Stimulated activated CD4-positive, alpha-beta T cell treated with anti-CD3 and anti-CD28 coated beads, Interleukin-12 subunit alpha, Interleukin-12 subunit beta, amount 100 ng/mL, for 4 hours (primary cell): ENCODE results near the gene TXNRD1.
"Not testable (repeated sequence)": the region's sequence is repeated elsewhere in the genome, so short reads cannot be mapped to it uniquely, and the experiment has no call there.

Experiments
- DNase-seq: peaks from one replicate; pipeline ENCODE4 v3.0.0-alpha.2; 2020

The TXNRD1 gene

DNA sequence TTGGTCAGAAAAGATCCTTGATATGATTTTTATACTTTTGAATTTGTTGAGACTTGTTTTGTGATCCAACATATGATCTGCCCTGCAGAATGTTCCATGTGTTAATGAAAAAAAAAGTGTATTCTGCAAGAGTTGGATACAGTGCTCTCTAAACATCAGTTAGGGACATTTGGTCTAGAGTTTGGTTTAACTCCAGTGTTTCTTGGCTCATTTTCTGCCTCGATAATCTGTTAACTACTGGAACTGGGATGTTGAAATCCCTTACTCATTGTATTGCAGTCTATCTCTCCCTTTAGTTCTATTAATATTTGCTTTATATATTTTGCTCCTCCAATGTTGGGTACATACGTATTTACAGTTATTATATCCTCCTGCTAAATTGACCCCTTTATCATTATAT is 18.3 kb upstream of the TXNRD1 start:
- no peak for DNase-seq

DNA sequence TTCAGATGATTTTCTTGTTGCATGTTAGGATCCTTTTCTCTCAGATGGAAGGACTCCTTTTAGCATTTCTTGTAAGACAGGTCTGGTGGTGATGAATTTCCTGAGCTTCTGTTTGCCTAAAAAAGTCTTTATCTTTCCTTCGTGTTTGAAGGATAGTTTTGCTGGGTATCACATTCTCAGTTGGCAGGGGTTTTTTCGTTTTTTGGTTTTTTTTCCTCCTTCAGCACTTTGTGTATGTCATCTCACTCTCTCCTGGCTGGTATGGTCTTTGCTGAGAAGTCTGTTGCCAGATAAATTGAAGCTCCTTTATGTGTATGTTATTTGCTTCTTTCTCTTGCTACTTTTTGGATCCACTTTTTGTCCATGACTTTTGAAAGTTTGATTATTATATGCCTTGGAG is 15.6 kb upstream of the TXNRD1 start:
- DNase-seq = no peak

DNA sequence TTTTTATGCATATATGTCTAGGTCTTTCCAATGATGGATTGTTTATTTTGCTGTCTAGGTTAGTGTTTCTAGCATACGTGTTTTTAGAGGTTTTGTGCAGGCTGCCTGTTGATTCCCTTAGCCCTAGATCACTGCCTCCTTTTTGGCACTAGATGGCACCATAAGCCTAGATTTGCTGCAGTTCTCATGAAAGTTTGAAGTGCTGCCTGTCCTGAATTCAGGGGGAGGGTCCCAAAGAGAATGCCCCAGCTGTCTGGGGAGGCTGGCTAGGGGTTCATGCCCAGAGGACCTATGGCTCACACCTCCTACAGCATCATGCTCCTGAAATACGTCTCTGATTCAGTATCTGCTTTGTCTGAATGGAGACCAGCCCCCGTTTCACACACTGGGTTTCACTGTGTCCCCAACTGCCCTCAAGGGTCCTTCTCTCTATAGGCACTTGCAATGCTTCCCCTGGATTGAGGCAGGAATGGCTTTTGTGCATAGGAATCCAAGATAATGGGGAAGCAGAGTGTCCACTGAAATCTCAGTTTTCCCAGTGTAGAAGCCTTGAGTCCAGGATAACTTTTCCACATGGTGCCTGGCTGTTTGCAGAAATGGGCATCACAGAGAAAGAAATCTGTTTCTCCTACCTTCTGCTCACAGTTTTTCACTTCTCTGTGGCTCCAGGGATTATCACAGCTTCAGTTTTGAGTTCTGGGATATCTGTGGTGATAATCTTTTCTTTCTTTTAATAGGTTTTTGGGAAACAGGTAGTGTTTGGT is 14.2 kb upstream of the TXNRD1 start:
- DNase-seq = no peak

DNA sequence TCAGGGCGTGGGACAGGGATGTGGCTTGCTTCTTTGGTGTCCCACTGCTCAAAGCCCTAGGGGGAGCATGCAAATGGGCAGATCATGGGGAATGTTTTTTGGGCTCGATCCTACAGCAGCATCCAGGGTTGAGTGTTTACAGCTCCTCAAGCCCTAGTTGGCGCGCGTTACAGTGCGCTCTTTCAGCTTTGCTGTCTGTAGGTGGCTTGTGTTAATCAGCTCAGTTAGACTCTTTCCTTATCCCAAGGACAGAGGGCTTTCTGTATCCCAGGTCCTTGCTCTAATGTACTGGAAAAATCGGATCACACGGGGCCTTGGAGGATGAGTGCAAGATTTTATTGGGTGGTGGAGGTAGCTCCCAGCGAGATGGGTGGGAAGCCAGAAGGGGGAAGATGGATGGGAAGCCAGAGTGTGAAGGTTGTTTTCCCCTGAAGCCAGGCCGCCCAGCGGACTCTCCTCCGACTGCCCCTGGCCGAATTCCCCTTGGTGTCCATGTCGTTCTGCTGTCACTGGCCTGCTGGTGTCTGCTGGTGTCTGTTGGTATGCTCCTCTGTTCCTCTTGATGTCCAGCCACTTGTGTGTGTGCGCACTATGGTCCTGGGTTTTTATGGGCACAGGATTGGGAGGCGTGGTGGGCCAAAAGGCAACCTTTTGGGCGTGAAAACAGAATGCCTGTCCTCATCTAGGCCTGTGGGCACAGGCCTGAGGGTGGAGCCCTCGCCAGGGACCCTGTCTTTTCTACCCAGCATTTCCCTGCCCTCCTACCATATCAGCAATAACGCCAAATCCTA is 10.7 kb upstream of the TXNRD1 start:
- no peak for DNase-seq

DNA sequence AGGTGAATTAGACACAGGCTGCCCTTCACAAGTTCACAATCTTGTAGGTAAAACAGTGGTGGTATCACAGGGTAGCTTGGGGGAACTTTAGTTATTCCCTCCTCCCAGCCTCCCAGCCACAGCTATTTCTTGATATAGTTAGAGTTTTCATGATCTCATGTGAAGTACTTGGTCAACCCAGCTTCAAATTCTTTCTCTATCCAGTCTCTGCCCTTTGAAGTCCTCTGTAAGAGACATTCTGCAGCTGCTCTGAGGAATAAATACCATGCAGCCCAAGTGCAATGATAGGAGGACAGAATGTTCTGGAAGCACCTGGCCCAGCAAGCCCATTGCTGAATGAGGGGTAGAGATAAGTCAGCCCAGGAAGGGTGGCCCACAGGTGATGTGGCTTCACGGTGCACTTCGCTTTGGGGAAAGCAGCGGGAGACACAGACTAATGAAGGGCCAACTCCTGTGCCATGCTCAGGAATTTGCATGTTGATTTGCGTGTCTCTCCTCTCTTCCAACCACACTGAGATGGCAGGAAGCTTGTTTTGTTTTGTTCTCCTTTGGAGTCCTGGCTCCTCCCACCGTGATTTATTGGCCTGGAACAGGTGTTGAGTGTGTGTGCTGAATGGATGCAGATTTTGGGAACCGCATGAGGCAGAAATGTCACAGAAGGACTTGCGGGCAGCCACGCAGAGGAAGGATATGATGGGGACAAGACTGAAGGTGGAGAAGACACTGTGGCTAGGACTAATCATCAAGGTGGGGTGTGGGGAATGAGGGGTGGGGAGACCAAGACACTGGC is 8.0 kb upstream of the TXNRD1 start:
- DNase-seq = no peak

DNA sequence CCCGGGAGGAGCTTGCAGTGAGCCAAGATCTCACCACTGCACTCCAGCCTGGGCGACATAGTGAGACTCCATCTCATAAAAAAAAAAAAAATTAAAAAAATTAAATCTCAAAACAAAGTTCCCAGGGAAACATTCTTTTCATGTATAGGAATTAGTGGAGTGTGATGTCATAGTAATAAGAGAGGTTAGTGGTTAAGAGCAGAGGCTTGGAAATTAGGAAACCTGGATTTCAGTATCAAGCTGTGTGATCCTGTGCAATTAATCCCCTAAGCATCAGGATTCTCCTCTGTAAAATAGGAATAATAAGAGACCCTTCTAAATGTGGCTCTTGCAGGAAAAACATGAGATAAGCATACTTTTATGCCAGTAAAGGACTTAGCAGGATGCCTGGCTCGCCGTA is 3.1 kb upstream of the TXNRD1 start:
- no peak for DNase-seq

DNA sequence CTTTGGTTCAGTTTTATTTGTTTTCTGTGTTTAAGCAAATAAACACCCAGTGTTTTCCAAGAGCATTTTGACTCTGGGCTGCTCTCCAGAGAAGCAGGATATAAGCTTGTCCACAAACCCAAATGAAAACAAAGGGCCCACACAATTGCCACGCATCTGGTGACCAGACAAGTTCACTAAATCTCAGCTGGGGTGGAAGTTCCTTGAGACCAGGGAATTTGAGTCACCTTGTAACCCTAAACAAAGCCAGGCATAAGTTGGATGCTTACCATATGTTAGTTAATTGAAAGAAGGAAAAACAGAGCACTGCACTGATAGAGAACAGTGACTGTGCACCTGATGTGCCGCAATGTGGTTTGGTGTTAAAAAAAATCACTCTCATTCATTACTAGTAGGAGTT is 1.6 kb upstream of the TXNRD1 start:
- no peak for DNase-seq

DNA sequence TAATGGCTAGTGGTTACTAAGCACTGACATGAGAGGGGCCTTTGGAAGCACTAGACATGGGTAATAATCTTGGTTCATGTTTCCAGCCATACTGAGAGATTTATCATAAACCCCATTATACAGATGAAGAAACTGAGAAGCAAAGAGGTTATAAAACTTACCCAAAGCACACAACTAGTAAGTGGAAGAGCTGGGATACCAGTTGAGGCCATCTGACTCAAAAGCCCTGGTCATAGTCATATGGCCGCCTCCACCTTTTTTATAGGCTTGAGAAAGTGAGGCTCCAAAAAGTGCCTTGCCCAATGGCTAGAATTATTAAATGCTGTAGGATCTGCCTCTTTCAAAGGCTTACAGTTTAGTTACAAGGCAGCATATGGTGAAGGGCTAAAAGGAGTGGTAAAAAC is 944 bp downstream of the TXNRD1 start:
- no peak for DNase-seq

DNA sequence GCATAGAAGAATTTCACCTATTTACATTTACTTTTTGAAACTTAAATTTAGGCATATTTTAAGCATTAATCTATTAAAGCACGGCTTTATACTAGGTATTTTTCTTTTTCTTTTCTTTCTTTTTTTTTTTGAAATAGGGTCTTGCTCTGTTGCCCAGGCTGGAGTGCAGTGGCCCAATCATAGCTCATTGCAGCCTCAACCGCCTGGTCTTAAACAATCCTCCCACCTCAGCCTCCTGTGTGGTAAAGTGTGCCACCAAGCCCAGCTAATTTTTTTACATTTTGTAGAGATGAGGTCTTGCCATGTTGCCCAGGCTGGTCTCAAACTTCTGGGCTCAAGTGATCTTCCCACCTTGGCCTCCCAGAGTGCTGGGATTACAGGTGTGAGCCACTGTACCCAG is 2.9 kb downstream of the TXNRD1 start:
- not testable (repeated sequence) for DNase-seq

DNA sequence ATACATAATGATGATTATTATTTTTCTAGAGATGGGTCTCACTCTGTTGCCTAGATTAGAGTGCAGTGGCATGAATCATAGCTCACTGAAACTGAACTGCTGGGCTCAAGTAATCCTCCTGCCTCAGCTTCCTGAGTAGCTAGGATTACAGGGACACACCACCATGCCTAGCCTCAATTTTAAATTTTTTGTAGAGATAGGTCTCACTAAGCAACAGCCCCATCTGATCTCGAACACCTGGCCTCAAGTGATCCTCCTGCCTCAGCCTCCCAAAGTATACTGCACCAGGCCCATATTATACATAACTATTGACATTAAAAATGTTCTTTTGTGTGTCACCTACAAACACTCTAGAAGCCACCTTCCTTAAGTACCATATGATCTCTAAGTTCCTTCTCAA is 3.4 kb downstream of the TXNRD1 start:
- DNase-seq = no peak

DNA sequence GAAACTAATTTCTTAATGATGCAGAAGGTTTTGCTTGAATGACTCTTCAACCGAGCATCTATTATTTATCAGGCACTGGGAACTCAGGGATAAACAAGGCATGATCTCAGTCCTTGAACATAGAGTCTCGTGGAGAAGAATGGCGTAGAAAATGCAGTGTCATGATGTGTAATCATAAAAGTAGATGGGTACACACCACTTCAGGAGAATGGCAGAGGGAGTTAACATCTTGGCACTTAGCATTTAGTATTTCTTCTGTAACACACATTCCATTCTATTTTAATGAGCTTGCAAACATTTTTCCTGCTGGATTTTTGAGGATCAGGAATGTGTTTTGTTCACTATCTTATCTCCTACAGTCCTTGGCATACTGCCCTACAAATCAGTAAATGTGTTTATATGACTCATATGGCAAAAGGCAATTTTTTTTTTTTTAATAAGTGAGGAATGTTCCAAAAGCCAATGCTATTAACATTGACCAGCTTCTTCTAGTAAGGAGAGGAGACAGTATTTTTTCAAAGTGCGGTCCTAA is 3.8 kb downstream of the TXNRD1 start:
- no peak for DNase-seq

DNA sequence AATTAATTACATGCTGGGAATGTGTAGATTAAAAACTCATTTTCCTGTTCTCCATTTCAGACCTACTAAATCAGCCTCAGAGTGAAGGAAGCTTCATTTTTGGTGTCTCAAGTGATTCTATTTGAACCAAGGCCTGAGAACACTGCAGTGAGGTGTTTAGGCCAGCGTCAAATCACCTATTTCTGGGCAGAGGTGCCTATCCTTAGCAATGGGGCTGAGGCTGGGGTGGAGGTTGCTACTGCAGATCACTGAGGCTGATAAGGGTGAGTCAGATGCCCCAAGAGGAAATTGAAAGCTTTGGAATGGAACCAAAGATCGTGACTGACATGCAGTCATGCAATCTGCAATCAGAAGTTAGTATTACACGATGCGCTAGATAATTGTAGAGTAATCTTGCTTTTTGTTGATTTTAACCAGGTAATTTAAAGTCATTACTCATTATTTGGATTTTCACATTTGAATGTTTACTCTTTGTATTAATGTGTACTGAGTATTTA is 4.4 kb downstream of the TXNRD1 start:
- DNase-seq = peak; percentile 48

DNA sequence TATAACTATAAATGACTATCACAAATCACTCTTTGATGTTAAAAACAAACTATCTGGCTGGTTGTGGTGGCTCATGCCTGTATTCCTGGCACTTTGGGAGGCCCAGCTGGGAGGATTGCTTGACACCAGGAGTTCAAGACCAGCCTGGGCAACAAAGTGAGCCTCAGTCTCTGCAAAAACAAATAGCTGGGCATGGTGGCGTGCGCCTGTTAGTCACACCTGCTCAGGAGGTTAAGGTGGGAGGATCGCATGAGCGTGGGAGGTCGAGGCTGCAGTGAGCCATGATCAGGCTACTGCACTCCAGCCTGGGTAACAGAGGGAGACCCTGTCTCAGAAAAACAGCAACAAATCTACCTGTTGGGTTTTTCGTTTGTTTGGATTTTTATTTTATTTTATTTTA is 5.4 kb downstream of the TXNRD1 start:
- DNase-seq = peak; percentile 13

DNA sequence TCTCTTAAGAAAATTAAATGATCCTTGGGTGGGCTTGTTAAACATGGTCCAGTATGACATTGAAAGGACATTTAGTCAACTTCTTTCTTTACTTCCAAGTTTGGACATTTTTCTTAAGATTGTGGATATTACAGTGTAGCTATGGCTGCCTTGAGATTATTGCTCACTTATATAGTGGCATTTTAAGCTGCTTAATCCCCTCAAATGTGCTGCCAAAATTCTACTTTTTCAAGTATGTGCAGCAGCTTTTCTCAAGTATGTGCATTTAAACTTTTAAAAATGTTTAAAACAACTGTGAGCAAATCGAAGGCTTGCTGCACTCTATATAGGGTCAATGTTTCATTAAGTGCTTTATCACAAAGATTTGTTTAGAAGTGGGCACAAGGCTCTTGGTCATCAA is 7.4 kb downstream of the TXNRD1 start:
- no peak for DNase-seq

DNA sequence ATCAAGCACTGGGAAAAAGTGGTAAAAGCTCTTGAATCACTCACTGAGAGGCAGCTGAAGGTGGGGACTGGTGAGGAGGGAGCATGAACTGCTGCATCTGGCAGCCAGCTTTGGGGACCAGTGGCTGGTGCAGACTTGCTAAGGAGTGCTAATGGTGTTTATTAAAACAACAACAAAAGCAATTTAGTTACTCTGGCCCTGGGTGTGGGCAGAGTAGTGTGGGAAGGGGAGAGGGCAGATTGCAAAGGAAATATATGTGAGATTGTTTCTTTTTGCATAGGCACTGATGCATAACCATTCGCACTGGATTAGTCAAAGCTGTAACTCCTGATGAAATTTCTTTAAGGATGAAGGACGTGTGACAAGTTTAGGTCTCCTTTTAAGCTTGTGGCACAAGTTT is 8.1 kb downstream of the TXNRD1 start:
- DNase-seq = no peak

DNA sequence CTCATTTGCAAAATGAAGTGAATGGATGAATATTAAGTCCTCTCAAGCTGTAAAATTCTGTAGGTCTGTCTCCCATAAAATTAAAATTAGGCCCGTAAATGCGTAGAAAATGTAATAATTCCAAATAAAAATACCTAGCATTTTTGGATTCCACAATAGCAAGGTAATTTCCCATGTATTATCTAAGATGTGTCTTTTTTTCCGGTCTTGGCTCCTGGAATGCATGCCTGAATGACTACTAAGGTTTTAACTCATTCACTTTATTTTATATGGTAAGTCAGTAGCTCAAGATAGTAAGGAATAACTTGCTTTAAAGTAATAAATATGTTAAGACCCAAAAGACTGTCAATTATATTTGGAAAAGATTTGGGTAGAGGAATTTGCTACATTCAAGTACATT is 11.1 kb downstream of the TXNRD1 start:
- no peak for DNase-seq

DNA sequence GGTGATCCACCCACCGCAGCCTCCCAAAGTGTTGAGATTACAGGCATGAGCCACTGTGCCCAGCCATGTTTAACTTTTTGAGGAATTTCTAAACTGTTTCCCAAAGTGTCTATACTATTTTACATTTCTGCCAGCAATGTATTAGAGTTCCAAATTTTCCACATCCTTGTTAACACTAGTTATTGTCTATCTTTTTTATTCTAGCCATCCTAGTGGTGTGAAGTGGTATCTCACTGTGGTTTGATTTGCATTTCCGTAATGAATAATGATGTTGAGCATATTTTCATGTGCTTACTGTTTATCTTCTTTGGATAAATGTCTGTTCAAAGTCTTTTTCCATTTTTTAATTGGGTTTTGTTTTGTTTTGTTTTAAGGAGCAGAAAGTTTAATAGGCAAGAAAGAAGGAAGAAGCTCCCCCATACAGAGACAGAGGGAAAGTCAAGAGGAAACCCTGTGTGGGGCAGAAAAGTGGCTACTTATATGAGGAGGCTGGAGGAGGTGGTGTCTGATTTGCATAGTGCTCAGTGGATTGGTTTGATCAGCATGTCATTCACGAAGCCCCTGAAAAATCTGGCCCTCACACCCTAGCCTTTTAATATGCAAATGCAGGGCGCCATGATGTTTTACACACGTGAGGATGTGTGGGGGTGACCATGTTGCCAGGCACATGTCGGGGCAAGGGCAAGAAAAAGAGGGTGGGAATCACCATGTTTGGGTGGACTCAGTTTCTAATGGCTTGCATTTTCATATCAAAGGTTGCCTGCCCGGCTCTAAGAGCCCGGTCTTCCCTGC is 14.9 kb downstream of the TXNRD1 start:
- no peak for DNase-seq

DNA sequence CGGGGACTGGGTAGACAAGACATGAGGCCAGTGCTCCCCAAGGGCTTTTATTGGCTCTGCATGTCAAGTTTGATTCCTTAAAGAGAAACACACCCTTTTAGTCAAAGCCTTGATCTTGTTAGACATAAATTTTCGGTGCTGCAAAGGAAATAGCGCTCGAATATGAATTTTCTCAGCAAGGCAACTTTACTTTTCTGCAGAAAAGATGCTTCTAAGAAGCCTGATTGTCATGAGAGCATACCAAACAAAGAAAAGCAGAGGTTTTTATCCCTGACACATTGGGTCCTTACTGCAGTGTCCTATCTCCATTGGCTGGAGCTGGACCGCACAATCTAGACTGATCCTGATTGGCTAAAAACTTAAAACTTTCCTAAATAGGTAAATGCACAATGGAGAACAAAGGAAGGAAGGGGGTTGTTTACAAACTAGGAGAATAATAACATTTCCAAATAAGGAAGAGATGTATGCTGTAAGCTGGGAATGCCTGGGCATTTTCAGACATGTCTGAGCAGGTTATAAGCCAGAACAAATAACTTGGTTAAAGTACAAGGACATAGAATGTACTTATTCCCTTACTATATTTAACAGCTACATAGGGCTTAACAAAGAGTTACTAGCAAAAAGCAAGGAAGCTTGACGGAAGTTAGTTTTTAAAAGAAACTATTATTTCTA is 17.2 kb downstream of the TXNRD1 start:
- DNase-seq = no peak

DNA sequence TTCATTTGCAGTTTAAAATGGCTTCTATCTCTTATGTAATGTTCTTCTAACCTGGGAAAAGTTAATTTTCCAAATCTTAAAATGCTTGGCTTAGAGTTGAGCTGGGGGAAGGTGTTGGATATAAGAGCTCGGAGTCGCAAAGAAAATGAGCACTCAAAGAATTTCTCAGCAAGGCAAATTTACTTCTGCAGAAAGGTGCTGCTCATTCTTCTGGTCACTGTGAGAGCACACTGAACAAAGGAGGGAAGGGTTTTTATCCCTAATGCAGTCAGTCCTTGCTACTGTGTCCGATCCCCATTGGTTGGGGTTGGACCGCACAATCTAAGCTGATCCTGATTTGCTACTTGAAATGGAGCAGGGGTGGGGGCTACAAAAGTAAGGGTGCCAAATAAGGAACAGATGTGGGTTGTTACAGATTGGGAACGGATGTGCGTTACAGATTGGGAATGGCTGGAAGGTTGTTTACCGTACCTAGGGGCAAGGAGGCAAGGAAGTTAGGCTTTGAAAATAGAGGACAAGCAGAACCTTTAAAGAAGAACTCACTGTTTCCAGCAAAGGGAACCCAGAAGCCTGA is 19.4 kb downstream of the TXNRD1 start:
- DNase-seq = no peak

DNA sequence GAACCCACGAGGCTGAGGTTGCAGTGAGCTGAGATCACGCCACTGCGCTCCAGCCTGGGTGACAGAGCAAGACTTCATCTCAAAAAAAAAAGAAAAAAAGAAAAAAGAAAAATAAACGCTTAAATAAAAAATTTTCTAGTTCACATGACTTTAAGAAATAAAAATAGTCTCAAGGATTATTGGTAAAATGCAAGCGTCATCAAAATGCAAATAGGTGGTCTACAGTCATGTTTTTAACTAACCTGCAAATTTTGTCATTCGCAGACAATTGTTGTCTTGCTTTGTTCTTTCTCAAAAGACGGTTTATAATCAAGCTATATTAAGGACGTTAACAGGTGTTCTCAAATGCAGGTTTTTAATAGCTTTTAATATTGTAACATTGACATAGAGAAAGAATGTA is 22.4 kb downstream of the TXNRD1 start:
- DNase-seq = no peak

DNA sequence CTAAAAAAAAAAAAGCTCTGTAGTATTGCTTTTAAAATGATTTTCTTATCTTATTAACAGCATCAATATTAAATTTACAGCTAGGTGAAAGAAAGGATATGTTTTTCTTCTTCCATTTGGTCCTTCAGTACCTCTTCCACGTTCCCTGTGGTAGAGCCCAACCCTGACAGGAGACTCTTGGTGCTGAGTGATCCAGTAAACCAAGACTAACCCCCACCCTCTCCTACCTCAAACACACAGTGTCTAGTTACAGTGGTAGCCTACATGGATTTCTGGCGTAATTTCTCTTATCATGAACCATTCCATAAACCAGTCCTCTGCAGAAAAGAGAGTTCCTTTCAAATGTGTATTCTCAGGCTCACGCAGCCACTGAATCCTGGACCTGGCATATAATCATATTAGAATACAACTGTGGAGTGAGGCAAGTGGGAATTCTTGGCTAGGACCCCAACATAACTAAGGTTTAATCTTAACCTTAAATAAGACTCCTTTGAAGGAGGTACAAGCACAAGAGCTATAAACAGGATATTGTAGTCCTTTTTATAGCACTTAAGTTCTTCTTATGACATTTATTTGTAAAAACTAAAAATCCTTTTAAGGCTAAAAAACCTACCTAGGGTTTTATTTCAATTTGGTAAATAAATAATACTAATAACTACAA is 27.1 kb downstream of the TXNRD1 start:
- DNase-seq = no peak
